Measurements from ENCODE around the gene MSH5.

MSH5 gene

DNA sequence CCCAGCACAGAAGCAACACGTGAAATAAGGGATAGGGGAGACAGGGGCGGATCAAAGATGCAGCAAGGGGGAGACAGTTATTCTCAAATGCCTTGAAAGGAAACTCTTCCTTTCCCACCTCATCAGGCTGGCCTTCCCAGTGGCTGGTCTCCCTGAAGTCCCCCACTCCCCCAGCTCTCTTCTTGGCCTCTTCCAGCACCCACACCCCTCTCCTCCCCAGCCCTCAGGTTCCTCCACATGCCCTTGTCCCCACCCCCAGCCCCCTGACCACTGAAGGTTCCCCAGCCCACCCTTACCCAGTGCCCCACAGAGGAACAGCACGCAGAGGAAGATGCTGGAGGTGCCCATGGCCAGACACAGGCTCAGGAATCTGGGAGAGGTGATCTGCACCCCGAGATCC lies 26.3 kb upstream of the MSH5 start:
- no peak for DNase-seq (ENCODE audit: low spot score)

GRCh38 chr6:31713991-31714684 lies 25.7 kb upstream of the MSH5 start:
- no peak for DNase-seq (ENCODE audit: low spot score)

DNA sequence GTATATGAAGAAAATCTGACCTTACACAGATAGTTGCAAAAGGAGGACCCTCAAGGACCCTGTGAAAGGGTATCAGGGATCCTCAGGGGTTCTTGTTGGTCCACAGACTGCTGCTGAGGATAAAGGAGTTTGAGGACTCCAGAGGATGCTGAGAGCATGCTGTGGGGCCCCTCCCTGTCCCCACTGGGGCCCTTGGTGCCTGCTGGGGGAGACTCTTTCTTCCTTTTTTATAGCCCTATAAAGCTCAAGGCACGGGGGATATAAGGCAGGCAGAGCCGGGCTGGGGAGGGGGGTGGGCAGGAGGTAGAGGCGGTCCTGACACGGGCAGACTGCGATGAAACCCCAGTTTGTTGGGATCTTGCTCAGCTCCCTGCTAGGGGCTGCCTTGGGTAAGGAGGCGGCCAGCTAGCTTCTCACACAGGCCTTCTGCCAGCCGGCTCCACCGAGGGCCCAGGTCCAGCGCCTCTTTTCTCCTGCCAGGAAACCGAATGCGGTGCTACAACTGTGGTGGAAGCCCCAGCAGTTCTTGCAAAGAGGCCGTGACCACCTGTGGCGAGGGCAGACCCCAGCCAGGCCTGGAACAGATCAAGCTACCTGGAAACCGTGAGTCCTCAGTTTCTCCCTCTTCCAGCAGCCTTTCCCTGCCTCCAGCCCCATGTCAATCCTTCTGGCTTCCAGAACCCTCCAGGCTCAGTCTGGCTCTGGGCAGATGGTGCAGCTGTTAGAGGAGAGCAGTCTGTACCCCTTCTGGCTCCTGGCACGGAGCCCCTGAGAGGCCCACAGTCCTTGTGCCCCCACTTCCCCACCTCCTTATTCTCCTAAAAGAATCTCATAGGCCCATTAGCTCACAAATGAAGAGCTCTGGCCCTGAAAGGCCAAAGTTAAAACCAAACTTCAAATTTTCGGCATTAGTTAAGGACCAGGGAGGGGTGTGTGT lies 24.5 kb upstream of the MSH5 start, which contains the start of gene LY6G6D:
LY6G6D (plus strand) TSS at position 327 of the 937 bp plus-strand sequence; CDS start at position 335, 8 bp downstream.
- DNase-seq (ENCODE audit: low spot score), result no peak

- DNase-seq (ENCODE audit: low spot score), result no peak
Observed at GRCh38 chr6:31717499-31718222, 22.1 kb upstream of the MSH5 start.

GRCh38 chr6:31718265-31718664 lies 21.5 kb upstream of the MSH5 start:
- DNase-seq (ENCODE audit: low spot score), result no peak

DNA sequence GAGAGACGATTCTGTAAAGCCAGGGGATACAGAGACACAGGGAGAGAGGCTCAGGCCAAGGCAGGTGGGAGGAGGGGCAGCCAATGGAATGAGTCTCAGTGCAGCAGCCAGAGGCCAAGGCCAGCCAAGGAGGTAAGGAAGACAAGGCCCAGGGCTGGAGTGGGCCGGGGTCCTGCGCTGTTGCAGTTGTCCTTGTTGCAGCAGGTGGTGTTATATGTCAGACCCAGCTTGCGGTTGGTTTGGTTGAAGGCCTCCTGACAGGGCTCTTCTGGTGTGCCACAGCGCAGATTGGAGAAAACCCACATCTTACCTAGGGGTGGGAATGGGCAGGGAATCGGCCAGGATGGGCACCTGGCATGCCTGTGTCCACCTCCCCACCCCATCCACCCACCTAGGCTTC lies 20.8 kb upstream of the MSH5 start:
- no peak for DNase-seq (ENCODE audit: low spot score)

DNA sequence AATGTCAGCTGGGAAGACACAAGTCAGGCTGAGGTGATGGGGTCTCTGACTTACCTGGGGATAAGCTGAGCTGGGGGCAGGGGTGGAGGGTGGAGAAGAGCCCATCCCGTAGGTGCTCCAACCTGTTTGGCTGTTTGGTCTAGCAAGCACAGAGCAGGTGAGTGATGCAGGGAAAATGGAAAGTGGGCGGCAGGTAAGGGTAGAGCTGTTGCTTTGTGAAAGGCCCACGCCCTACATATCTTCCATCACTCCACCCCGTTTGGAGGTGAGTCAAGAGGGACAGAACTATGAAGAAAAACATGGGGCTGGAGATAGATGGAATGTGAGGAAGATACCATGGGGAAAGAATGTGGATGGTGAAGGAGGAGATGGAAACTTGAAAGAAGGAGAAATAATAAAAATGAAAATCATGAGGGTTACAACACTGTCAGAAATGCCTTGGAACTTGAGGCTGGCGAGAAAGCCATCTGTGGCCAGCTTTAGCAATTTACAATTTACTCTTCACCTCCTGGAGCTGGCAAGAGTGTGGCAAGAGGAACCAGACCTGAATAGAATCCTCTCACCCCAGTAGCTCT lies 19.5 kb upstream of the MSH5 start:
- DNase-seq (ENCODE audit: low spot score), result no peak

DNA sequence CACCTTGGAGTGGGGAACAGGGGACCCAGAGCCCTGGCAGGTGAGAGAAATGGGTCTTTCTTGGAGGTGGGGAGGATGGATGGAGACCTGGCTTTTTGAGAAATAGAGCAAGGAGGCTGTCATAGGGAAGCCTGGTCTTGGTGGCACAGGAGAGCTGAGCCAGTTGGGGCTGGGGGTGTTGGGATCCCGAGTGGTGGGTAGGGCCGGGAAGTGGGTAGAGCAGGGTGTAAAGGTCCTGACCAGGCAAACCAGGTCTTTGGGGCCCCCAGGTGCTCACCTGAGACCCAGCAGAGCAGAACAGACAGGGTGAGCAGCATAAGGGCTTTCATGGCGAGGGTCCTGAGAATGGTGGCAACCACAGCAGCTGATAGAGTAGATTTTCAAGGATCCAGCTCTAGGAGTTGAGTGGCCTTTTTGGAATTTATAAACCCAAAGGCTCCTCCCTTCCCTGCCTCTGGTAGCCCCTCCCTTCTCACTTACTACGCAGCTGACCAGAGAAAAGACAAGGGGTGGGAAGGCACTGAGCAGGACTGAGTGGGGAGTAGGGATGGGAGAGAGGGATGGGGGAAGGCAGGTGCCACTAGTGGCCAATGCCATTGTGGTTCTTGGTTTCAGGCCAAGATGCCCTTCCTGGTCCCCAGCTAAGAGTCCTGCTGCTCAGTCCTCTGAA lies 18.3 kb upstream of the MSH5 start, which contains the start of gene LY6G6C:
LY6G6C (minus strand) TSS at position 396 of the 670 bp plus-strand sequence; CDS start at position 329, 67 bp downstream.
- DNase-seq (ENCODE audit: low spot score), result no peak

GRCh38 chr6:31722173-31722572 lies 17.6 kb upstream of the MSH5 start:
- DNase-seq (ENCODE audit: low spot score), result no peak

- no peak for DNase-seq (ENCODE audit: low spot score)
Observed at GRCh38 chr6:31723245-31723979, 16.4 kb upstream of the MSH5 start, which contains the start of gene MPIG6B. MPIG6B (plus strand) TSS chr6:31723373; CDS start chr6:31723384, 11 bp downstream.

GRCh38 chr6:31723980-31724691 lies 15.7 kb upstream of the MSH5 start:
- no peak for DNase-seq (ENCODE audit: low spot score)

GRCh38 chr6:31725502-31726350 lies 14.1 kb upstream of the MSH5 start:
- DNase-seq (ENCODE audit: low spot score), result no peak

- DNase-seq (ENCODE audit: low spot score), result peak; percentile 23
Observed at GRCh38 chr6:31727034-31727716, 12.6 kb upstream of the MSH5 start.

GRCh38 chr6:31727717-31728671 lies 11.8 kb upstream of the MSH5 start:
- no peak for DNase-seq (ENCODE audit: low spot score)

DNA sequence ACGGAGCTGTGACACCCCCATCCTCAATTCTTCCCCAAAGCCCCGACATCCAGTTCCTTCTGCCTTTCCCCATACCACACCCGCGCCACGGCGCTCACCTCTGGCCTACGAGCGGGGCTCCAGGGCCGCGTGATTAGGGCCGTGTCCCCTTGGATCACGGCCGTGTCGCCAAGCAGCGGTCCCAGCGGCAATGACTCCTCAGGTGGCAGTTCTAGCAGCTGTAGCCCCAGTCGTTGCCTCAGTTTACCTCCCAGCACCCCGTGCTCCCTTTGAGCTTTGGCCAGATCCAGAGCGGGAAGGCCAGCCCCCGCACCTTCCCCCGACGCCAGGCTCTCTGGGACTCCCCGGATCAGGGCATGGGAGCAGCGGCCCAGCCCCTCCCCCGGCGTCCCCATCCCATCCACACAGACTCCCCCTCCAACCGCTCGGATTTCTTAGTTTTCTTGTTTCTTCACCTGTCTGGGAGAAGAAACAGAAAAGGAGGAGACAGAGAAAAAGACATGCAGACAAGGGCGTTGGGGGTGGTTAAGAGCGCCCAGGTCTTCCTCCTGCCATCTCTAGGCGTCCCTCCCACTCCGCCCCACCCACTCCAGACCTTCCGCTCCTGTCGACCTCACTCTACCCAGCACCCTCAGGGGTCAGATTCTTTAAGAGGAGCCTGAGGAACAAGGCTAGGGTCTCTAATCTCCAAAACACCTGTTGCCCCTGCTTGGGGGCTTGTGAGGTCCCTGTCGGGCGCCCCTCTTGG lies 10.9 kb upstream of the MSH5 start, which contains the start of gene DDAH2:
DDAH2 (minus strand) TSS at position 533 of the 748 bp plus-strand sequence; CDS start at position 395, 138 bp downstream.
- no peak for DNase-seq (ENCODE audit: low spot score)

GRCh38 chr6:31729515-31729978 lies 10.3 kb upstream of the MSH5 start:
- peak; percentile 79 for DNase-seq (ENCODE audit: low spot score)

All from CD4-positive, alpha-beta T cell treated with Interleukin-6 at 100 ng/mL for 8 hours (primary cell).